Fibroblast of villous mesenchyme (primary cell): ENCODE results near the gene SESN1. TPM values are rescaled to one million over a fixed set of nuclear protein-coding genes. Genes with fewer than 3 reads are reported as not detected.

ENCODE experiments used
- DNase-seq: peaks from one replicate; pipeline ENCODE4 v3.0.0-alpha.2; 2010; ENCODE audit warnings: low read depth
- H3K4me3 ChIP-seq: 2 replicates; pipeline ENCODE4 v1.5.1; 2011; ENCODE audit warnings: low read depth, mild to moderate bottlenecking, low read length
- total RNA-seq: library from RNA; depleted of rRNA; stranded (reverse); fragments of >200 nt; gene quantifications from 2 replicates; pipeline ENCODE4 v1.2.3, GENCODE V29; 2012
- TF ChIP-seq, protein P1 (sequence below): IDR thresholded peaks from 2 replicates; pipeline ENCODE4 v1.5.1; 2012; ENCODE audit warnings: low read depth, mild to moderate bottlenecking, low read length; ENCODE audit not compliant: insufficient read depth

The SESN1 gene
- total RNA-seq, 1 donor, result 29.4 TPM

DNA sequence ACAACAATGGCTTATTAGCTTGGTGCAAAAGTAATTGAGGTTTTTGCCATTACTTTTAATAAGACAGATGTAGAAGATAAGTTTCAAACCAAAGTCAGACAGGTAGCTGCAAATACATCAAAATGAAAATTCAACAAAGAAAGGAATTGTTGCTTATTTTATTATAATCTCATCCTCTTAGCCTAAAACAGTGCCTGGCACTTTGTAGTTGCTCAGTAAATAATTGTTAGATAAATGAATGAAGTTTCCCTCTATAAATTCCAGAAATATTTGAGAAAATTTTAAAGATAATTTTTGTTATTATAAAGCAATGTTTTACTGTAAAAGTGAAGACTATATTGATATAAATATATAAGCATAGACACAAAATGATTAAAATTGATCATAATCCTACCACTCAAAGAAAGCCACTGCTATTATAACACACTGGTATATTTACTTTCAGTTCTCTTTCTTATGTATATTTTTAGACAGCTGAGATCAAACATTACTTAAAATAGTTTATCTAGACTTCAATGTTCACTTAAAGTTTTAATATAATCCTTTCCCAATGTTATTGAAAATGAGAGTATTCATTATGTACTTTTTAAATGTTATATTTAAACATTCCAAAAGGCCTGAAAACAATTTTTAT lies 42.5 kb downstream of the SESN1 start:
- DNase-seq, result no peak
- no peak overlapping the region for H3K4me3 ChIP-seq
- TF ChIP-seq, protein P1, sequence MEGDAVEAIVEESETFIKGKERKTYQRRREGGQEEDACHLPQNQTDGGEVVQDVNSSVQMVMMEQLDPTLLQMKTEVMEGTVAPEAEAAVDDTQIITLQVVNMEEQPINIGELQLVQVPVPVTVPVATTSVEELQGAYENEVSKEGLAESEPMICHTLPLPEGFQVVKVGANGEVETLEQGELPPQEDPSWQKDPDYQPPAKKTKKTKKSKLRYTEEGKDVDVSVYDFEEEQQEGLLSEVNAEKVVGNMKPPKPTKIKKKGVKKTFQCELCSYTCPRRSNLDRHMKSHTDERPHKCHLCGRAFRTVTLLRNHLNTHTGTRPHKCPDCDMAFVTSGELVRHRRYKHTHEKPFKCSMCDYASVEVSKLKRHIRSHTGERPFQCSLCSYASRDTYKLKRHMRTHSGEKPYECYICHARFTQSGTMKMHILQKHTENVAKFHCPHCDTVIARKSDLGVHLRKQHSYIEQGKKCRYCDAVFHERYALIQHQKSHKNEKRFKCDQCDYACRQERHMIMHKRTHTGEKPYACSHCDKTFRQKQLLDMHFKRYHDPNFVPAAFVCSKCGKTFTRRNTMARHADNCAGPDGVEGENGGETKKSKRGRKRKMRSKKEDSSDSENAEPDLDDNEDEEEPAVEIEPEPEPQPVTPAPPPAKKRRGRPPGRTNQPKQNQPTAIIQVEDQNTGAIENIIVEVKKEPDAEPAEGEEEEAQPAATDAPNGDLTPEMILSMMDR, result no peak

DNA sequence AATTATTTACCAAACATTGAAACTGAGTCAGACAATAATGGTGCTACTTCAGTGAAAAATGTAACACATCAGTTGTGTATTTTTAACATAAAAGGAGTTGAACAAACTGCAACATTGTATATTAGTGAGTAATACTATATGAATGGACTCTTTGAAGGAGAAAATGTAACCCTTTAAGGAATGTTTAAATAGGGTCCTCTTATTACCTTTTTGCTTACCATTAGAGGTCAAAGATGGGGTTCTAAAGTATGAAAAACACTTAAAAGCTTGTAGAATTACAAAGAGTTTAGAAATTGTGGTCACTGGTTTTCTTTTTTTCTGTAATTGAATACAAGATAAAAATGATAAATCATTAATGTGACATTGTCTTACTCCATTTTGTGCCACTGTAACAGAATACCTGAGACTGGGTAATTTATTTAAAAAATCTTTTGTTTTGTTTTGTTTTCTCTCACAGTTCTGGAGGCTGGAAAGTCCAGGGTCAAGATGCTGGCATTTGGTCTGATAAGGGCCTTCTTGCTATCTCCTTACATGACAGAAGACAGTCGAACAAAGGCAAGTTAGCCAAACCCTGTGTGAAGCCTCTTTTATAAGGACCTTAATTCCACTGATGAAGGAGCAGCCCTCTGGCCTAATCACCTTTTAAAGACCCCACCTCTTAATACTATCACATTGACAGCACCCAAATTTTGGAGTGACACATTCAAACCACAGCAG lies 43.2 kb downstream of the SESN1 start:
- TF ChIP-seq, protein P1, result no peak
- no peak for DNase-seq
- no peak overlapping the region for H3K4me3 ChIP-seq

DNA sequence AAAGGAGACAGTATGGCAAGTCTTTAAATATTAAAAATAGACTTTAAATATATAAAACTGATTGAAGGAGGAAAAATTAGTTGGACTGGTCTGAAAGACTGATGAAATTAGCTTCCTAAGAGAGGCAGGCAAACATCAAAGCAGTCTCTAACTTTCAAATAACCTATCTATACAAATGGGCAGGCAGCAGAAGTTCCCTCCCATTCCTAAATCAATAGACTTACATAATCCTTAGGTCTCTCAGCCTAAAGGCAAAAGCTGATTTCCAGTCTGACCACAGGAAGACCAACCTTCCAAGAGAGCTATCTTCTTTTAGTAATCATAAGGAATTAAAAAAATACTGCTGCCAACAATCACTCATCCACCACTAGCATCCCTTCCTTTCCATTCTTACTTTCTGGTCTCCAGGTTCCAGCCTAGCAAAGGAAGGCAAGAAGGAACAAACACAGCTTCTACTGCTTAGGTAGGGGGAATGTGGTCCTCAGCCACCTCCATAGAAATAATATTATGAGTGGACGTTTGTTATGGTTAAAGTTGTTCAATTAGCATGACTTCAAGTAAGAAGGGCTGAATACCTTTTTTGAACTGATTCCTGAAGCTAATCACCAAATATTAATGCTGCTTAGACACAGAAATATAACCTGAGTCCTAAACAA lies 44.1 kb downstream of the SESN1 start:
- TF ChIP-seq, protein P1, result no peak
- no peak overlapping the region for H3K4me3 ChIP-seq
- DNase-seq, result no peak

DNA sequence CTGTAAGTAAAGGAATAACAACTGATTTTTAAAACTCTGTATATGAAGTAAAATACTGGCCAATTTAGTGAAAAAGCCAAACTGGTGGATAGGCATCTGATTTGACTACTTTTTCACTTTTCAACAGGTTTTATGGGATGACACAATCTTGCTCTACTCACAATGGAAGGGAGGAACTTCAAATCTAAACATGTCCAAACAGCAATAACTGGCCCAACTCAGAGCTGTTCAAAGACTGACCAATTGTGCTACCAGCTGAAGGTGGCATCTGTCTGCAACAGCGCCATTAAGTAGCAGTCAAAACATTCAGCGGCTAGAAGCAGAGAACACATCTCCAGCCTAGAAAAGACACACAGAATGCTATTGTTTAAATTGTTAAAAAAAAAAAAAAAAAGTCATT lies 44.6 kb downstream of the SESN1 start:
- TF ChIP-seq, protein P1, result no peak
- H3K4me3 ChIP-seq, result no peak overlapping the region
- no peak for DNase-seq

DNA sequence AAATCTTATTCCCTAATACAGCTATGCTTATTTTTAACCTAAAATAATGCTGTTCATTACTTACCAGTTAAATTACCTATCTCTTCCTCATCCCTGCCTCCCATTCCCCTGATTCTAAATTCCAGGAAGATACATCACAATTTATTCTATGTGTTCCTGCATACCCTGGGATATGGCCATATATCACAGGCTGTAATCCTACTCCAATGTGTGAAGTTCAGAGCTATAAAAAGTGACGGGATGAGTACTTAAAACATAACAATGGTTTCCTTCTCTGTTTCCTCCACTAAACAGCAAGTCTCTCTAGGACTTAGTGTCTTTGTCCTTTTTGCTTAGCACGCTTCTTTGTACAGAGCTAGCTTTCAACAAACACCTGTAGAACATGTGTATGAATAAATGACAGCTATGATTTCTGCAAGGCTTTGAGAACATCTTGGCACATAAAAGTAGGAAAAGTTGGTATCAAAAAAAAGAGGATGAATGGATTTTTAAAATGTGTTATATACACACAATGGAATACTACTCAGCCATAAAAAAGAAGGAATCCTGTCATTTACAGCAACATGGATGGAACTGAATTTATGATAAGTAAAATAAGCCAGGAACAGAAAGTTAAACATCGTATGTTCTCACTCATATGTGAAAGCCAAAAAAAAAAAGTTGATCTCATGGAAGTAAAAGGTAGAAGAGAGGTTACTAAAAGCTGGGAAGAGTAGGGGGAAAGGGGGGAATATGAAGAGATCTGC lies 45.8 kb downstream of the SESN1 start:
- DNase-seq, result no peak
- TF ChIP-seq, protein P1, result no peak
- no peak overlapping the region for H3K4me3 ChIP-seq

DNA sequence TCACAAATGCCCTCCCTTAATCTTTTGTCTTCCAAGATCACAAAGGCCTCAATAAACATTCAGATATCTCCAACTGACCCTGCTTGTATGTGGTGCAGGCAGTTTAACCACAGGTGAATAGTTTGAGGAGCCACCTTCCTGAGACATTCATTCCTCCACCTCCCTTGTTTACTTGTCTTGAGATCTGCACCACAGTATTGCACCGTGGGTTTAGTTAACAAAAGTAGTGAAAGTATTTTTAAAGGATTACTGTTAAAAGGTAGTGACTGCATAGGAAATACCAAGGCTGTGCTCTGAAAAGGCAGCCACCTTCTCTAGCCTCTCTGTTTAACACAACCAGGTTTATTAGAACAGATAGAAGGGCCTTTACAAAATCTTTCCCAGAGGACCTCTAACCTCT lies 46.5 kb downstream of the SESN1 start:
- no peak for DNase-seq
- no peak overlapping the region for H3K4me3 ChIP-seq
- TF ChIP-seq, protein P1, result no peak
